HUES6 (cell line): ENCODE data around the gene COG4.

Source experiments
- H3K27ac ChIP-seq: 2 replicates; pipeline ENCODE4 v1.7.0; 2013; ENCODE audit warnings: low read depth, mild to moderate bottlenecking, low read length, inconsistent platforms
- H3K27me3 ChIP-seq: 2 replicates; pipeline ENCODE4 v1.6.1; 2013; ENCODE audit warnings: low read length; ENCODE audit not compliant: control insufficient read depth, insufficient read depth
- H3K36me3 ChIP-seq: 2 replicates; pipeline ENCODE4 v1.6.1; 2013; ENCODE audit warnings: low read length; ENCODE audit not compliant: control insufficient read depth, insufficient read depth
- H3K4me1 ChIP-seq: 2 replicates; pipeline ENCODE4 v1.6.1; 2013; ENCODE audit warnings: low read length; ENCODE audit not compliant: control insufficient read depth, insufficient read depth
- H3K4me3 ChIP-seq: 2 replicates; pipeline ENCODE4 v1.5.1; 2013; ENCODE audit warnings: low read depth, low read length
- H3K9ac ChIP-seq: one replicate; pipeline ENCODE4 v1.6.1; 2013; ENCODE audit warnings: mild to moderate bottlenecking, low read length
- H3K9me3 ChIP-seq: 2 replicates; pipeline ENCODE4 v1.6.1; 2013; ENCODE audit warnings: low read depth, low read length; ENCODE audit not compliant: control insufficient read depth, insufficient read depth

COG4 gene

DNA sequence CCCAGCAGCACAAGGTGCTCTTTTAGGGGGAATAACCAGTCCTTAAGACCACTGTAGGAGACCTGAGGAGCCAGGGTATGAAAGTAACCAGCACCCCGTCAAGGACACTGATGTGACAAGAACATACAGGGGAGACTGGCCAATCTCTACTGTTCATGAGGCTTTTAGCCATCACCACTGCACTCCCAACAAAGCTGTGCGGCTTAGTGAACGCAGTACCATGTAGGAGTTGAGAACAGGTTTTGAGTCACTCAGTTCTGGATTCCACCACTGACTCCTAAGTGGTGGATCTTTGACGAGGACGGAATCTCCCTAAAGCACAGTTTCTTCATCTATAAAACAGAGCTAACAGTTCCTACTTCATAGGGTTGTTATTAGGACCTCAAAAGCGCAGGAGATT lies 26.8 kb downstream of the COG4 start:
- H3K36me3 ChIP-seq: peaks cover 54% of the 10 kb centered on the region
- no peak overlapping the region for H3K9ac ChIP-seq
- H3K4me3 ChIP-seq: no peak overlapping the region
- H3K27ac ChIP-seq: no peak overlapping the region
- no peaks in the 10 kb centered on the region for H3K9me3 ChIP-seq
- no peaks in the 10 kb centered on the region for H3K27me3 ChIP-seq
- H3K4me1 ChIP-seq: no peaks in the 10 kb centered on the region

DNA sequence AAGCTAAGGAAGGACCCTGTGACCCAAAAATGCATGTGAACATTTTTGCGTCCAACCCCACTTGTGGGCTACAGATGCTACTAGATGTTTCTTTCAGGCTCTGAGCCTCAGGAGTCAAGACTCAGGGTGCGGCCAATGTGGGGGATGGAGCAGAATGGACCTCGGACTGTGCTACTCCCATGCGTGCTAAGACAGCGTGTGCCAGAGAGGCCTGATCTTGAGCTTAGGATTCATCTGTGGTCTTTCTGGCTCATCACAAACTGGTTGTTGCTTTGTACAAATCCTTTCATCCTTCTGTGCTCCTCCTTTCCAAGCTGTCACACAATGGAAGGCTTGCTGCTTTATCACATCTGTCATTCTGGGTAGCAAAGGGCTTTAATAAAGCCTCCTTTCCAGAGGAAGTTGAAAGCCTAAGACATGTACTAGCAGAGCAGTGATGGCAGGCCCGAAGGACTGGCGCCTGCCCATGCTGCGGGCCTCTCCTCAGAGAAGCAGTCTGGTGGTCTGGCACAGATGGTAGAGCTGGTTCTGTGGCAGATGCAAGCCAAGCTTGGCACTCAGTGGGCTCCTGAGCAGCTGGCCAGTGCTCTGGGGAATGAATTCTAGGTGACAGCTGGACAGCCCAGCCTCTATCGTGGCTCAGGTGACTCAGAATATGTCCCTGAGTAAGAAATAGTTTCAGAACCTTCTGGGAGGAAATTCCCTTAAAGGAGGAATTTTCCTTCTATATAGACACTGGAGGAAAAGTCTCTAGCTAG lies 27.8 kb downstream of the COG4 start:
- Histone ChIP-seq H3K27me3 (no peaks in the 10 kb centered on the region), H3K4me3 (no peak overlapping the region), H3K36me3 (peaks cover 49% of the 10 kb centered on the region), H3K4me1 (no peaks in the 10 kb centered on the region), H3K9me3 (no peaks in the 10 kb centered on the region), H3K9ac (no peak overlapping the region), H3K27ac (no peak overlapping the region)

DNA sequence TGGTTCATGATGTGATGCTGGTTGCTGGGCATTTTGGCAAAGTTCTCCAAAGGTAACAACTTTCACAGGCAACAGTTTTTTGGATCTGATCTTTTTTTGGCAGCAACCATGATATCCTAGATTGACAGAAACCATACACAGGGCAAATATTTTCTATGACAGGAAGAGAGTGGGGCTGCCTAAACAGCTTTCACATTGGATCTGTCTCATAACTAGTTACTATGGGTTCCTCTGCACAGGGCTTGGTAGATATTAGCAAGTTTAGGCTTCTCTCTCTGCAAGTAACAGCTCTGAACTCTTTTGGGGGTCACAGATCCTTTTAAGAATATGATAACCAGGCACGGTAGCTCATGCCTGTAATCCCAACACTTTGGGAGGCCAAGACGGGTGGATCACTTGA lies 28.6 kb downstream of the COG4 start:
- Histone ChIP-seq H3K9ac (no peak overlapping the region), H3K9me3 (no peaks in the 10 kb centered on the region), H3K36me3 (peaks cover 55% of the 10 kb centered on the region)

DNA sequence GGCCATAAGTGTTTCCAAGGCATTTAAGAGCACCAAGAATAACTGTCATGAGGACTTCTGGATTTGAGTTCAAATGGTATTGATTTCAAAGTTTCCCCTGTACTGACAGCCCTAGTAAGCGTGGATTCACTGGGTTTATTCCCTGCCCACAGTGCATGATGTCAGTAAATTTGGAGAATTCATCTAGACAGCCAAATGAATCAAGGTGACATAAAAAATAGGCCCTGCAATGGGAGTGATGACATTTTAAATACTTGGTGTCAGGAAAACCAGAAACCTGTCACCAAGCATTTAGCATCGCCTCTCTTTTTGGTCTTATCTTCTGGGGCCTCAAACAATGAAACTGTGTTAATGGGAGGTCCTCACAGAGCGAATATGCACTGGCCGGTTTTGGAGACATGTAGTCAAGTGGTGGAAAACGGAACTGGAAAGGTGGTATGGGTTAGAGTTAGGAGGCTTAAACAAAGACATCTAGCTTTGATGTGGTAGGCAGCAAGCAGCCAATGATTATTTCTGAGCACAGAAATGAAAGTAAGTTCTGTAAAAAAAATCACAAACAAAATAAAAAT lies 29.1 kb downstream of the COG4 start:
- Histone ChIP-seq H3K4me1 (no peaks in the 10 kb centered on the region), H3K9ac (no peak overlapping the region), H3K27me3 (no peaks in the 10 kb centered on the region), H3K4me3 (no peak overlapping the region), H3K27ac (no peak overlapping the region), H3K9me3 (no peaks in the 10 kb centered on the region), H3K36me3 (peaks cover 58% of the 10 kb centered on the region)

More for the DNA sequence above, 28.6 kb downstream of the COG4 start:
- Histone ChIP-seq H3K4me1 (no peaks in the 10 kb centered on the region), H3K27ac (no peak overlapping the region), H3K27me3 (no peaks in the 10 kb centered on the region), H3K4me3 (no peak overlapping the region)

DNA sequence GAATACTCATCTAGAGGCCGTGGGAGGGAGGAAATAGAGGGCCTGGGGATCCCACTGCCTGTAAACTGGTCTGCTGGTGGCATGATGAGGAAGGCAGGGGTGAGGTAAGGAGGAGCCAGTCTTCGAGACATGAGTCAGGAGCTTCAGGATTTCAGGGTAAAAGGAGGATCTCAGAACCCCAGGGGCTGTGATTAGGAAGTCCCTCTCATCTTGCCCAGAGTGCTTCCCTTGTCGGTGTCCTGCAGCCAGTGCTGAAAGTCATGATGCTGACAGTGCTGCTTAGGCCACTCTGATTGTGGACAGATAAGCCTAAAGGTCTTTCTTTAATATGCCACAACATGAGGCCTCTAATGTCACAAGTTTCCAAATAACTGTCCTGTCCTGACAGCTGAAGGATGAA lies 29.6 kb downstream of the COG4 start:
- Histone ChIP-seq H3K27ac (no peak overlapping the region), H3K9me3 (no peaks in the 10 kb centered on the region)

DNA sequence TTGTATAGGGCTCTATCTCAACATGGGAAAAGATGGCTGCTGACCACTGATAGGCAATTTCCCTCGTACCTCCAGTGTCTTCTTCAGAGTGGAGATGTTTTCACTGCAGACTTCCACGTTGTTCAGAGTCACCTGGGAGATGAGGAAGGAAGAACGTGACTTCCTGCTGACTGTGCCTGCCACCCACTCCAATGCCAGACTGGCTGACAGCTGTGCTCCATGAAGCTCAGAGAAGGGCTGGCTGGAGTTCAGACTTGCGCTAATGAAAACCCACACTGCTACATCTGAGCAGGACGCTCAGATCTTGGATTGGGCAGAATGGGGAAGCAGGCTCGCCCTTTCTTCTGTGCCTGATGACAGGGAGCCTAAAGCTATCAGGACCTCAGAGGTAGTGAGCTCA lies 33.1 kb downstream of the COG4 start:
- Histone ChIP-seq H3K9ac (no peak overlapping the region), H3K4me1 (no peaks in the 10 kb centered on the region), H3K4me3 (no peak overlapping the region), H3K27ac (no peak overlapping the region), H3K27me3 (no peaks in the 10 kb centered on the region), H3K9me3 (no peaks in the 10 kb centered on the region), H3K36me3 (peaks cover 42% of the 10 kb centered on the region)

More for the DNA sequence above, 29.6 kb downstream of the COG4 start:
- Histone ChIP-seq H3K27me3 (no peaks in the 10 kb centered on the region), H3K4me3 (no peak overlapping the region), H3K9ac (no peak overlapping the region), H3K36me3 (peaks cover 59% of the 10 kb centered on the region), H3K4me1 (no peaks in the 10 kb centered on the region)

DNA sequence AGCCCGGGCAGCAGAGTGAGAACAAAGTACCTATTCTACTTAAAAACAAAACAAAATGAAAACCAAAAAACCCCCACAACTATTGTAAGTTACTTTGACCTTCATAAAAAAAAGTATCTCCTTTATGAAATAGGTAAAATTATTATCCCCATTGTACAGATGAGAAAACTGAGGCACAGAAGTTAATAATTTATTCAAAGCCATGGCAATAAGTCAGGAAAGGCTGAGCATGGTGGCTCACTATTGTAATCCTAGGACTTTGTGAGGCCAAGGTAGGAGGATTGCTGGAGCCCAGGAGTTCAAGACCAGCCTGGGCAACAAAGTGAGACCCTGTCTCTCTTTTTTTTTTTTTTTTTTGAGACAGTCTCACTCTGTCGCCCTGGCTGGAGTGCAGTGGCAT lies 38.5 kb downstream of the COG4 start:
- Histone ChIP-seq H3K27me3 (no peaks in the 10 kb centered on the region), H3K4me1 (no peaks in the 10 kb centered on the region), H3K4me3 (no peak overlapping the region), H3K36me3 (peaks cover 49% of the 10 kb centered on the region), H3K27ac (no peak overlapping the region), H3K9ac (no peak overlapping the region), H3K9me3 (no peaks in the 10 kb centered on the region)

DNA sequence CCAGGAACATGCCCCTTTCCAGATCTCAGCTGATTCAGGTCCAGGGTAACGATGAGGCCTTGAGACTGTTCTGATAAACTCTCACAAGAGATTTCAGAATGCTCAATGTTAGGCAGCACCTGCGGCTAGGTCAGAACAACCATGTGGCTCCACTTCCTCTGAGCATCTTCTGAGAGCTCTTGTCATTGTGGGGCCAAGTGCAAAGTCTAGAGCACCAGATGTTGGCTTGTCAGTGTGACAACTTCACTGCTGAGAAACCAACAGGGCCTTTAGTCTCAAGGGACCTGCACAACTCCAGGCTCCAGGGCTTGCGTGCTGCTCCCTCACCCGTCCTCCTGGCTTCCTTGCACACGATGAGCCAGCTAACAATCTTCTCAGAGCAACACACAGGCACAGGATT lies 39.9 kb downstream of the COG4 start:
- no peak overlapping the region for H3K9ac ChIP-seq
- H3K9me3 ChIP-seq: no peaks in the 10 kb centered on the region
- H3K4me1 ChIP-seq: peaks cover 11% of the 10 kb centered on the region
- H3K27ac ChIP-seq: no peak overlapping the region
- no peak overlapping the region for H3K4me3 ChIP-seq
- H3K36me3 ChIP-seq: peaks cover 57% of the 10 kb centered on the region
- H3K27me3 ChIP-seq: no peaks in the 10 kb centered on the region

DNA sequence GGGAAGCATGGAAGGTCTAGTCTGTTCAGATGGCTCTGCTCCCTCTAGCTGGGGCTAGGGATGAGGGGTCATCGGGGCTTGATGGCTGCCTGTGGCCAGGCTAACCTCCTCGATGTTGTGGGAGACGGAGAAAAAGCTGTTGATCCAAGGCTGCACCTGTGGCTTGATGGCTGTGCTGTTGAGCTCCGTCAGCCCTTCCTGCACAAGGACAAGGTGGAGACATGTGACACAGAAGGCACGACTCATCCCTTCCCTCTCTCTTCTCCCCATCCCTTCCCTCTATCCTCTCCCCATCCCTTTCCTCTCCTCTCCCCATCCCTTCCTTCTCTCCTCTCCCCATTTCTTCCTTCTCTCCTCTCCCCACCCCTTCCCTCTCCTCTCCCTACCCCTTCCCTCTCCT lies 40.7 kb downstream of the COG4 start:
- Histone ChIP-seq H3K36me3 (peaks cover 63% of the 10 kb centered on the region), H3K27ac (no peak overlapping the region), H3K4me3 (no peak overlapping the region), H3K4me1 (peaks cover 14% of the 10 kb centered on the region), H3K9me3 (no peaks in the 10 kb centered on the region), H3K9ac (no peak overlapping the region), H3K27me3 (no peaks in the 10 kb centered on the region)

DNA sequence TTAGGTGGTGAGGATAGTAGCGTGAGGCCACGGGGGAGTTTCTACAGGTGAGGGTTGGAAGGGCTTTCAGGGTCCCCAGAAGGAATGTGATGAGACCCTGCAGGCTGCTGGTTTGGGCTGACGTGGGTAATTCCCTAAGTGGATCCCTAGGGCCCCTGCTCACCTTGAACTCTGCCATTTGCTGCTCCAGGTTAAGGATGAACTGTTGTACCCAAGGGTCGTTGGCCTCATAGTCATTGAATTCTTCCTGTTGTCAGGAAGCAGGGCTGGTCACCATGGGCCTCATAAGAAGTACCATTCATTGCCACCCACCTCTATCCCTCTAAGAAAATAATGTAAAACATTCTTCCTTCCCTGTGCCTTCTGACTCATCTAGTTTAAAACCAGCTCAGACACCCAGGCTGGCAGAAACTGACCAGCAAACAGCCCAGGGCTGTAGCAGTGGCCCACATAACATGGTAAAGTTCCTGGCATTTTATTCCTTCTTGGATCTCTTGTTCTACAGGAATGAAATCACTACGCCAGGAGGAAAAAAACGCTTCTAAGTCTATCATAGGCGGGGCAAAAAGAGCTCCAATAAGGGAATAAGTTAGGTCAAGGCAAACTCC lies 41.3 kb downstream of the COG4 start:
- no peak overlapping the region for H3K9ac ChIP-seq
- H3K27ac ChIP-seq: no peak overlapping the region
- no peaks in the 10 kb centered on the region for H3K27me3 ChIP-seq
- H3K36me3 ChIP-seq: peaks cover 60% of the 10 kb centered on the region
- H3K9me3 ChIP-seq: no peaks in the 10 kb centered on the region
- H3K4me1 ChIP-seq: peaks cover 14% of the 10 kb centered on the region
- H3K4me3 ChIP-seq: no peak overlapping the region
